DMS79 (cell line): ENCODE results near the gene OST4.

ENCODE experiments used
- DNase-seq: peaks from one replicate; lab custom pipeline; 2025; lab: John Stamatoyannopoulos, UW

Gene OST4

DNA sequence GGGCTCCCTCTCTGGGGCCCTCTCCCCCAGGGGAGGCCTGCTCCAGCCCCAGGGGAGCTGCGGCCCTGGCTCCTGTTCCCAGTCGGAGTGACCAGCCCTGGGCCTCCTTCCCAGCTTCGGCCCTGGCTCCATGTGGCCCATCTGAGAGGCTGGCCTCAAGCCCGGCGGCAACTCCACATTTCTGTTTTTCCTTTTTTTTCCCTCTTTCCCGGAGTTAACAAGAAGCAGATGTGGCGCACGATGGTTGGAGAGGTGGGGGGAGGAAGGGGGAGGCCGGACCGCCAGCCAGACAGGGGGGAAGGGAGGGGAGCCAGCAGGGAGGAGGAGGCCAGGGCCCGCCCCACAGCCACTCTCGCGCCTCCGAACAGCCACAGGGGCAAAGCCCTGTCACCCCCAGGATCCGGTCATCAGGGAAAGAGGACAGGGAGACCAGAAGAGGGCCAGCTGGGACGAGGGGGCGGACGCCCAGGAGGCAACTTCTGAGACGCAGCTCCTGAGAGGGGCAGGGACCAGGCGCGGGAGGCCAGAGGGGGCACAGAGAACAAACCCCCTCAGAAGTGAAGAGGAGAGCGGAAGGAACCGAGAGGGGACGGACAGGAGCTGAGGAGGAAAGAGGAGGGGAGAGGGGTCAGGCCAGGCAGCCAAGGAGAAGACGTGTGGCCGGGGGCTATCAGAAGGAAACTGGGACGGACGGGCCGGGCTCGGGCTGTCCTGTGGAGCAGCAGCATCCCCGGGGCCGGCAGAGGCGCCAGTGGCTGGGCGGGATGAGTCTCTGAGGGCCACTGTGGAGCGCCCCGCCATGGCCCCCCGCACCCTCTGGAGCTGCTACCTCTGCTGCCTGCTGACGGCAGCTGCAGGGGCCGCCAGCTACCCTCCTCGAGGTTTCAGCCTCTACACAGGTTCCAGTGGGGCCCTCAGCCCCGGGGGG is 7.1 kb upstream of the OST4 start, which contains the start of gene EMILIN1:
EMILIN1 (plus strand) TSS at position 349 of the 928 bp plus-strand sequence; CDS start at position 800, 451 bp downstream.
- no peak for DNase-seq

DNA sequence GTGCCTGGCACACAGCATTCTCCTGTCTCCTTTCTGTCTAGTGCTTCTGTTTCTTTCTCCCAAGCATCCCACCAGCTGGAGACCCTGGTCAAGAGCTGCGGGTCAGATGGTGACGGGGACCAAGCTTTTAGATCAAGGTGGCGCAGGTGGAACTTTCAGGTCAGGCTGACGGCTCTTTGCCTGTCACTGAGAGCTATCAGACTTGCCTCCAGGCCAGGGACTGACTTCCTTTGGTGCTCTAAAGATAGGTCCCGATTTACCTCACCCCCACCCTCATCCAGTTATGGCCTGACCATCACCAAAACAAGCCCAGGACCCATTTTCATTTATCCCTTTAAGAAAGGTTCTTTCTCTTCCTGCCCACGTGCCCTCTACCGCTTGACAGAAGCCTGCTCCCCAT is 5.8 kb upstream of the OST4 start:
- no peak for DNase-seq

DNA sequence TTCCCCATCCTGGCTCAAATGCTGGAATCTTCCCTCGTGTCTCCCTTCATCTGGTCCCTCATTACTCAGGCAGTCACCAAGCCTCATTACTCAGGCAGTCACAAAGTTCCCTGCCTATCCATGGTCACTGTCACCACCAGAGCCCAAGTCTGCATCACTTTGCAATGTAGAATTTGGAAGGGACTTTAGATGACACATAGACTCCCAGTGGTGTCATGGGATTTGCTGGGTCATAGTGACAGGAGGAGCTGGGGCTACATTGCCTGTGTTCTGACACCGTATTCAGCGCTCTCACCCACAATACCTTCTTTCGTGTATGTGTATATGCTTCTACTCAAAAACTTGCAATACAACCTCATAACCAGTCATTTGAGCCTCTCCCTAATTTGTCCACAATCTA is 4.9 kb upstream of the OST4 start:
- DNase-seq: no peak

DNA sequence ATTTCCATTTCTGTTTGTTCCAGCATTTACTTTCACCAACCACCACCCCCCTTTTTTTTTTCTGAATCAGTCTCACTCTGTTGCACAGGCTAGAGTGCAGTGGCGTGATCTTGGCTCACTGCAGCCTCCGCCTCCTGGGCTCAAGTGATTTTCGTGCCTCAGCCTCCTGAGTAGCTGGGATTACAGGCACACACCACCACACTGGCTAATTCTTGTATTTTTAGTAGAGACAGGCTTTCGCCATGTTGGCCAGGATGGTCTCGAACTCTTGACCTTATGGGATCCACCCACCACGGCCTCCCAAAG is 4.1 kb upstream of the OST4 start:
- DNase-seq: peak; percentile 7

DNA sequence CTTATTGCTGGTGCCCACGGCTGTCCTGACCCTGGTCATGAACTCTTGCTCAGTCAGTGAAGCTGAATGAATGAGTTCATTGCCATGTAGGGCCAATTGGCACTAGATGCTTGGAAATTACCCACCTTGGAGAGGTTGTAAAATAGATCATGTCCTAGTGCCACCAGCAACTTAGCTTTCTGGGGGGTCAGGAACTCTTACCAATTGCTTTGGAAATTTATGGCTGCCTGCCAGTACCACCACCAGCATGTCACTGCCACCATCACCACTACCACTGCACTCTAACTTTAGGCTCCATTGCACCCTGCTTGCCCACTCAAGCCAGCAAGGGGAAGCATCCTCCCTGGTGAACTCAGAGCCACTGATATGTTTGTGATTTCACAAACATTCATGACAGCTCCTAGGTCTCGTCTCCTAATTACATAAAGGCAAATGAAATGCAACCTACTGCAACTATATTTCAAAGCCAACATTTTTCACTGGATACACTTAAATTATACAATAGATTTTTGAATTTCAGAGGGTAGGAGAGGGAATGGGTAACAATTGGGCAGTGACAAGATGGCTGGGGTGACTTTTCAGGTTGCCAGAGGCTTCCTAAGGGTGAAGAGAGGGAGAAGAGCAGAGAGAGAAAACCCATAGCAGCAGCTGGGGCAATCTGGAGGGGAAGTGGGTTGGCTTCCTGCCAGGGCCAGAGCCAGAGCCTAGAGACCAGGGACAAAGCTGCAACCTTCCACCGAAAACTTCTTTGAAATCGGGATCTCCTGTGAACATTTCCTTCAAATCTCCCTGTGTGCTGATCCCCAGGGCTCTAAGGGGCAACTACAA is 3.5 kb upstream of the OST4 start:
- peak; percentile 10 for DNase-seq

DNA sequence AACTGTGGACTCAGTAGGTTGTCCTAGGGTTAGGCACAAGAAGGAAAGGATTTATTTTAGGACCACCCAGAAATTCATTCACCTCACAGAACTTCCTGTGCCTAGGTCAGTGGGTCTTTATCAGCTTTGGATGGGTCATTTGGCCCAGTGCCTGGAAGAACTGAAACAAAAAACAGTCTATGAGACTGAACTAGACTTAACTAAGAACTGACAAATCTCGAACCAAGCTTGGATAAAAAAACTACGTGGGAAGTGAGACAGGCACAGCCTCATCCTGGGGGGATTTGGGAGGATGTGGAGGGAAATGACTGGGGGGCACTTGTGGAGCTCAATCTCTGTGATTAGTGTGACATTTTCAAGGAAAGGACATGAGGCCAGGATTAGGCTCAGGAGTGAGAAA is 2.3 kb upstream of the OST4 start:
- no peak for DNase-seq

DNA sequence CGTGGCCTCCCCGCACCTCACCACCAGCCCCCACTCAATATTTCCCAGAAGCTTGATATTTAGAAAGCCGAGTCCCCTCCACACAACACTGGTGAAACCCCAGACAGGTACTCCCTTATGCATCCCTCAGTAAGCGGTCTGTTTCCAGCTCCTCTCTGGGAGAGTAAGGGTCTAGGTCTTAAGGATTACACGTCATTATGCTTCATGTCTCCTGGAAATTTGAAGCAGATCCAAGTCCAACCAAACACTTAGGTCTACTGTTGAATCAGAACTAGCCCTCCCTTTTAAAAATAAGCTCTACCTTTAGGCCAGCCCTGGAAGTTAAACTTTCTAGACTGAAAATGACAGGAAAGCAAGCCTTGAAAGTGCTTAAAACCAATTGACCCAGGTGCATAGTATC is 1.5 kb upstream of the OST4 start:
- no peak for DNase-seq

DNA sequence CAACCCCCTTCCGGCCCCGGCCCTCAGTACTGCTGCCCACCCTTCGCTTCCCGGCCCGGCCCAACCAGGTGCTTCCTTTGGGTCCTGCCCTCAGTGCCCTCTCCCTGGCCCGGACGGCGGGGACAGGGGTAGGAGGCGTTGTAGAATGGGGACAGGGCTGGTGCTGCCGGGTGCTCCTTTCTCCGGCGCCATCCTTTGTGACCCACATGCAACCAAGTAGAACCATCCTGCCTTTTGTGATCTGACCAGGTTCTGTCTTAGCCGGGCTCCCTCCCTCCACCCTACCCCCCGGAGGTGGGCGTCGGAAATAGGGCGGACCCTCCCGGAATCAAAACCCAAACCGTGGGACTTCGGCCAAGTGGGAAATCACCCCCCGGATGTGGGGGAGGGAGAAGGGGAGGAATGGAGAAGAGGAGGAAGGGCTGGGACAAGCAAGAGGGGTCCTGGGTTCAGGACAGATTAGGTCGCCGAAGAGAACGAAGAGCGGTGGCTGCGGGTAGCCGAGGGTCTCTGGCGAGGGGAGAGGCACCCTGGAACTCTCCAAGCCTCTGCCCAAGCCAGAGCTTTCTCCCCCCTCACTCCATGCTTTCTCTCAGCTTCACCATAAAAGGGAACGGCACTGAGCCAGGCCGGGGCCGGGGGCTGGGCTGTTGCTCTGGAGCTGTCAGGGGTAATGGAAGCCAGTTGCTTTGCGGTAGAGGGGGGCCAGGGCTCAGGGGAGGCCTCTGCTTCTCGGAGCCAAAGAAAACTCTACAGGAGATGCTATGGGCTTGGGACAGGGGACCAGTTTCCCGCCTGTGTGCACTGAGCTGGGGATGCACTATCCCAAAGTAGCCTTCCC is 756 bp upstream of the OST4 start:
- no peak for DNase-seq

DNA sequence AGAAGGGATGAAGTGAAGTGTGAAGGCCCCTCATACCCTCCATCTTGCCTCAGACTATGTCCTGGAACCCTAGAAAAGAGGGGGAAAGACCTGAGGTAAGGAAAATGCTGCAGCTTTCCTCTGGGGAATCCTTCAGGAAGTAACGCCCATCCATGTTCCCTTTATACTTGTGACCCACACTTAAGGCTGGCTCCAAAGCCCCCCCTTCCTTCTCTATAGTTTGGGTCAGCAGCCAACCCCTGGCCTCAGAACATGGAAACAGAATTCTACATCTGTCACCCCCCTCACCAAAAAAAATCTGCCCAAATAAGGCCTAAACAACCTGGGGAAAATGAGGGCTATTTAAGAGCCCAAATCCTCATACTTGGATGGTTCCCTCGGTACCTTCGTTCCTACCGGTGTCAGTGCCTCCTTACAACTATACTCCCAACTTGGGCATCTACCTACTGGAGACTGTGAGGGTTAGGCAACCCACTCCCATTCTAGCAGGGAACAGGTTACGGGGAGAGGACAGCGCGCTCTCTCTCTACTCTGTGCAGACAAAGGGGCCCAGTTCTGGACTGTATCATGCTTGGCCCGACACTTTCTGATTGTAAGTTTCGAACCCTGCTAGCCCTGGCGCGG is 689 bp downstream of the OST4 start:
- DNase-seq: no peak

DNA sequence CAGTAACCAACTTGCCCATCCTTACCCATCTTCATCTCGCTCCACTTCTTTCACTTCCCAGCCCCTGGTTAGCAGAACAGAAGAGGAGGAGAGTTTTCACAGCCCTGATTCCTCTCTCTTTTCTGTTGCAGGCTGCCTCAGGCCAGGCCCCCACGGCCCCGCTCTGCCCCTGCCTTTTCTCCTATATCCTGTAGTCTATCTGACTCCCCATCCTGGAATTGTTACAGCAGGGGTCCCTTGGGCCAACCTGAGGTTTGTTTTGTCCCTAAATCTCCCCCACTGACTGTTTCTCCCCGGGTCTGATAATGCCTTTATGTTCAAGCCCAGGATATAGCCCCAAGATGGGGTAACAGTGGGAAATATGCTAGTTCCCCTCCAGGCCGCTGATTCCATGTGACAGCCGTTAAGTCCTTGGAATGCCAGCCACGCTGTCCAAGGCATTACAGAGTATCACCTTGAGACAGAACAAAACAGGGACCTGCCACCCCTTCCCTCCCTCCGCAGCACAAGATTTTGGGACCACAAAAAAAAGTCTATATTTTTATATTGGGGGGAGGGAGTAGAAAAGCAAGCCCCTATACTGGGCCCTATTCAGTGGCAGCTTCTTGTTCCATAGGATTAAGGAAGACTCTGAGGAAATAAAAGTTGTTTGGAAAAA is 1.4 kb downstream of the OST4 start:
- DNase-seq: no peak

DNA sequence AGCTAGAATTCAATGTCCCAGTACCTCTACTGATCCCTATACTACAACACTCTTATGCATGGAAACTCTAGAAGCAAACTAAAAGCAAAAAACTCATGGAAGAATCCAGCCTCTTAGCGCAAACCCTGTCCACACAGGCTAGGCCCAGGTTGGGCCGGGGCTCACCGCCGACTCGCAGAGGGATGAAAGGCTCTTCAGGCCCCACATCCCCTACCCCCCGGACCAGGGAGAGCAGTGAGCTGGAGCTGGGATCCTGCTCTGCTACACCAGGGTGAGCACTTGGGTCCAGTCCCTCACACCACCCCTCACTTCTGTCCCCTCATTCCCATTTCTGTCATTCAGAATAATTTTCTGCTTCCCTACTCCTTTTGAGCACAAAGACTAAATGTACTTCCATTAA is 2.0 kb downstream of the OST4 start:
- DNase-seq: no peak

DNA sequence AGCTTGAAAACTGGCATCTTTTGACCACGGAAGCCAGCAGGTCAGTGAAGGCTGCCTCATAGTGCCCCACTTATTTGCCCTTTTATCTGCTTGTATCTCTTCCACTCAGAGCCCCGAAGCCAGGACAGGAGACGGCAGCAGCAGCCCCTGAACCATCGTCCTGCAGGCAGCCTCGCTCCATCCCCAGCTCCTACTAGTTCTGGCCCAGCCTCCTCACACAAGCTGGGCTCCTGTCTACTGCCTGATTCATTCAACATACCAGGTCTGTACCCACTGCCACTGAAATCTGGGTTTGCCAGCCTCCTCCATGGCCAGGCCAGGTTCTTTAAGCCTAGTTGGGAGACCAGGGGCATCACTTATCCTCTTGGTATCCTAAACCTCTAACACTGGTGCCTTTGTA is 4.1 kb downstream of the OST4 start:
- DNase-seq: no peak

DNA sequence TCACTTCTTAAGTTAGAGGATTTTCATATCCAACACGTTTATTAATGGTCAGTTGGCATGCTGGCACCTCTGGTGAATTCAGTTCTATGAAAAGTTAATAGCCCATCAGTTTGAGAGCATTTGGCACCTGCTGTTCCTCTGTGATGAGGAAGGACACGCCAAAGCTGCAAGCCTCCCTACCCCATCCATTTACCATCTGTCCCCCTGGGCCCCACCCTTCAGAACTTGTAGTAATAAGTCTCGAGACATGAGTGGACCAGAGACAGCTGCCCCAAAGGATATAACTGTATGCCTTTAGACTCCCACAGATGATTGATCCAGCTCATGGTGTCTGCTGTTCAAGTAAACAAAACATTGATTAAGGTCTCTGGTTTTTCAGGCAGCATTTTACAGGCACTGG is 6.3 kb downstream of the OST4 start:
- DNase-seq: no peak

DNA sequence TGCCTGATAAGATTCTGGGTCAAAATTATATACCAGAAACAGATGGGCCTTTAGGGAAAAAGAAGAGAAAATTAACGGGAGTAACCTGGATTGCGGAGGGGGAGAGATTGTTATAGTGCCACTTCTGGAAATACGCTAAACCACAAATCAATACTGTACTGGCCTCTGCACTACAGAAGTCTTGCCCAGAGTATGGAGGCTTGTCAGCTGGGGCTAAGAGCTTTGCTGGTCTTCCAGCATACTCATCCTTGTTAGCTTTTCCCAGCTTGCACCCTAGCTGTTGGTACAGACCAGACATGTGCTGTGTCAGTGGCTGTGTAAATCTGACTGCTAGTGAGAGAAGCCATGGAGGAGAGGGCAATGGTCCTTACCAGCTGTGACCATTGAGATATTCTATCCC is 11.1 kb downstream of the OST4 start:
- DNase-seq: no peak

DNA sequence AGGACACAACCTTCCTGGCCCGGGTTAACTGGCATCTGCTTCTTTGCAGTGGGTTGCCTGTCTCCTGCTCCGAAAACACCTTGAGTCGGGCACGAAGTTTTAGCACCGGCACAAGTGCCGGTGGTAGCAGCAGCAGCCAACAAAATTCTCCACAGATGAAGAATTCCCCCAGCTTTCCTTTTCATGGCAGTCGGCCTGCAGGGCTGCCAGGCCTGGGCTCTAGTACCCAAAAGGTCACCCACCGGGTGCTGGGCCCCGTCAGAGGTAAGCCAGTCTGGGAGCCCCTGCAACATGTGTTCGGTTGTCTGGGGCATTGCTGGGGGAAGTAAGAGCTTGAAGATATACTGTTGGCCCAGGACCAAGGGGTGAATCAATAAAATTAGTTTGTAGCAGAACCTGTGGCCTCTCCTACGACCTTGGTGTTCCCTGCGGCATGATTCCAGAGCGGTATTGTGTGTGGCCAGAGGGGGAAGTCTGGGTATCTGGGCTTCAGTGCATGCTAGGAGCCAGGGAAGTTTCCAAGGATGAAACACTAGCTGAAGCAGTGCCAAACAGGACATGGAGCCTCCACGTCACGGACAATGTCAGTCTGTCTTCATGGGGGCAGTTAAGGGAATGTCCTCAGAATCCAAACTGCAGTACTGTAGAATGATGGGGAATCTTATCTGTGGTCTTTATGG is 12.2 kb downstream of the OST4 start:
- no peak for DNase-seq

DNA sequence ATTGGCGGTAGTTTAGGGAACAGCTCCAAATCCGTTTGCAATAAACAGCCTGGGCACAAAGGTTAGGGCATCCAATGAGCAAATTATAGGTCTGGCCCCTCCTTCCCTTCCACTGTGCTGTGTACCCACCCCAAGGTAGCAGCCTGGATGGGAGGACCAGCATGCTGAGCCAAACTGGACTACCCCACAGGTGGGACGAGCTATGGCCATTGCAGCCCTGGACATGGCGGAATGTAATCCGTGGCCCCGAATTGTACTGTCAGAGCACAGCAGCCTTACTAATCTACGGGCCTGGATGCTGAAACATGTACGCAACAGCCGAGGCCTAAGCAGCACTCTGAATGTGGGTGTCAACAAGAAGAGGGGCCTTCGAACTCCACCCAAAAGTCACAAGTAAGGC is 13.2 kb downstream of the OST4 start:
- no peak for DNase-seq

DNA sequence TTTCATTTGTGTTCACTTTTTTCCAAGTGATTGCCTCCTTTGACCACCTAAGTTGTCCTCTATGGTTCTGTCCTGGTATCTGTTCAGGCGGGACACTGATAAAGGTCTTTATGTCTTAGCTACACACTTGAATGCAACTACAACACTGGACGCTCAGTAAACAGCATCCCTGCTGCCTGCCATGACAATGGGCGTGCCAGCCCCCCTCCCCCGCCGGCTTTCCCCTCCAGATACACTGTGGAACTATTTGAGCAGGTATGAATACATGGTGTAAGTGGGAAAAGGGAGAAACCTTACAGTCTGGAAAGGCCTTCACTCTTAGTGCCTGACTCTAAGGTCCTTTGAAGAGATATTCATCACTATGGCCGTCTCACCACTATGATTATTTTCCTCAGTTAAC is 14.3 kb downstream of the OST4 start:
- no peak for DNase-seq

DNA sequence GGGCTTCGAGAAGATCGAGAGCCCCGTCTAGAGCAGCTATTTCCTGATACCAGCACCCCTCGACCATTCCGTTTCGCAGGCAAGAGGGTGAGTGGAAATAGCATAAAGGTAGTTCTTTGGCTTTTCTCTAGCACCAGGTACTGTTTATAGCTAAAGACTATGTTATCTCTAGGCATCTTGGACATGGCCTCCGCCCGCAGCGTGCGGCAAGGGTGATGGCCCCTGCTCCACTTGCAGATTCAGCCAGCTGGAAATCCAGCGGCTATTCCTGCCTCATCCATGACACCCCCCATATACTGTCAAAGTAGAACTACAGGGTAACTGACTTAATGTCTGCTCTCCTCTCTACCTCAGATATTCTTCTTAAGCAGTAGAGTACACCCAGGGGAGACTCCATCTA is 16.7 kb downstream of the OST4 start:
- DNase-seq: no peak

DNA sequence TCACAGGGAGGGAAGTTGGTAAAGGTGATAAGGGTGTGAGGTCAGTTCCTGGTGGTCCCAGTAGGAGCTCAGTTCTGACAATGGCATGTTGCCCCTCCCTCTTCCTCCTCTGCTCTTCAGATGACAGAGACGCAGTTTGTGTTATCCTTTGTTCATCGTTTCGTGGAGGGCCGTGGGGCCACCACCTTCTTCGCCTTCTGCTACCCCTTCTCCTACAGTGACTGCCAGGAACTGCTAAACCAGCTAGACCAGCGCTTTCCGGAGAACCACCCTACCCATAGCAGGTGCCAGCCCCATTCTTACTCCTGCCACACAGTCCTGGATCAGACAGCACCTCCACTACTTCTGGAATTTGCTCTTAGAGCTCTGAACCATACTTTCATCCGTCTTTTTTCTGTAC is 17.7 kb downstream of the OST4 start:
- DNase-seq: no peak

DNA sequence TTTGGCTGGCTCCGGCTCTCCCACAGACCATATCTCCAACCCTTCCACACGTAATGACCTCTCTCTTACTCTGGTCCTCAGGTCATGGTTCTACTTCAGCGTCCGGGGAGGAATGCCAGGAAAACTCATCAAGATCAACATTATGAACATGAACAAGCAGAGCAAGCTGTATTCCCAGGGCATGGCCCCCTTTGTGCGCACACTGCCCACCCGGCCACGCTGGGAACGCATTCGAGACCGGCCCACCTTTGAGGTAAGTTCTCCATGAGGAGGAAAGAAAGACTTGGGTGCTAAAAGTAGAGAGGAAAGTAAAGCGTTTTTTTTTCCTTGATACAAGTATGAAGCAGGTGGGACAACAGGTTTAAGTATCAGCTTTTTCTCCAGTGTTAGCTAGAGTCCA is 18.1 kb downstream of the OST4 start:
- DNase-seq: no peak
